ENCODE data around the gene FDXR. TPM values are rescaled to one million over a fixed set of nuclear protein-coding genes. Genes with fewer than 3 reads are reported as not detected.

The FDXR gene
- polyA plus RNA-seq, 2 of the 4 experiments (the other 2 are of a cell fraction) = 32.5 to 43.3 TPM

GRCh38 chr17:74863420-74864296 lies 9.1 kb downstream of the FDXR start:
- 87% methylated on average over 25 of the region's 25 CpGs for WGBS (ENCODE audit: missing lambda C conversion rate)
- no peak overlapping the region for H3K4me3 ChIP-seq
- CTCF ChIA-PET = interaction anchor here (0.6 to 42.4 kb wide), 24 partner anchors 6 to 567 kb away, joined by 3 to 1302 read pairs (median 6); partner anchors contain the start of genes FDXR, GRIN2C, NAT9 and RAB37

GRCh38 chr17:74862919-74863318 lies 9.9 kb downstream of the FDXR start:
- ATAC-seq (no peak), FAIRE-seq (no peak), DNase-seq (ENCODE audit: low read depth in 1 of 2, low spot score in 1 of 2) (no peak)
- H3K4me3 ChIP-seq = no peak overlapping the region
- no peak overlapping the region for H3K27ac ChIP-seq
- peaks cover 40% of the 10 kb centered on the region for H3K4me1 ChIP-seq
- no peak for TF ChIP-seq RNF2 (IDR thresholded peaks at IDR 0.05; ENCODE audit: borderline replicate concordance, low read depth)
- no peak for TF ChIP-seq FOXS1 (CRISPR knock-in tag; IDR thresholded peaks at IDR 0.05)
- no peak for TF ChIP-seq ZNF302 (CRISPR knock-in tag; IDR thresholded peaks at IDR 0.05)
- no peak for TF ChIP-seq BHLHE40 (IDR thresholded peaks at IDR 0.05; ENCODE audit: low read depth, low read length)
- TF ChIP-seq NR3C1 (IDR thresholded peaks at IDR 0.05) = no peak
- TF ChIP-seq KDM1A (IDR thresholded peaks at IDR 0.05; ENCODE audit: low read depth) = no peak
- POLR2A ChIA-PET = interaction anchor here (0.8 to 4.9 kb wide), 6 partner anchors 8 to 125 kb away, joined by 3 to 43 read pairs (median 6); partner anchors contain the start of genes FDXR and NAT9
- H3K4me2 ChIP-seq = 0 out of 3 replicates have a peak overlapping the region, but pooled peaks have one; percentile 2
- peaks cover 5% of the 10 kb centered on the region; the same call in 2 of the 3 replicates for H3K9me3 ChIP-seq
- WGBS (ENCODE audit: missing lambda C conversion rate) = 72% methylated on average over 6 of the region's 6 CpGs
- CTCF ChIA-PET = interaction anchor here (0.6 to 42.4 kb wide), 27 partner anchors 7 to 566 kb away, joined by 3 to 1302 read pairs (median 6); partner anchors contain the start of genes FDXR, GRIN2C, NAT9 and OTOP2

More at GRCh38 chr17:74863420-74864296, 9.1 kb downstream of the FDXR start:
- DNase-seq (ENCODE audit: low read depth in 1 of 2, low spot score in 1 of 2) = peak in 1 of 2 experiments; percentile 40
- Histone ChIP-seq H3K4me1 (peaks cover 40% of the 10 kb centered on the region), H3K4me2 (0 out of 3 replicates have a peak overlapping the region, but pooled peaks have one; percentile 2), H3K9me3 (peaks cover 5% of the 10 kb centered on the region; the same call in 2 of the 3 replicates), H3K27ac (no peak overlapping the region)
- TF ChIP-seq CBX8 (IDR thresholded peaks at IDR 0.05) (no peak), HMGXB4 (CRISPR knock-in tag; IDR thresholded peaks at IDR 0.05; ENCODE audit: borderline replicate concordance) (no peak), CHD2 (IDR thresholded peaks at IDR 0.05; ENCODE audit: low read length, partially characterized antibody) (no peak), SREBF2 (IDR thresholded peaks at IDR 0.05) (no peak), JUNB (IDR thresholded peaks at IDR 0.05) (no peak), MAFK (IDR thresholded peaks at IDR 0.05; ENCODE audit: partially characterized antibody) (no peak), KDM5A (IDR thresholded peaks at IDR 0.05) (no peak), MYC (IDR thresholded peaks at IDR 0.05; ENCODE audit: borderline replicate concordance, low read length) (no peak), RARB (CRISPR knock-in tag; IDR thresholded peaks at IDR 0.05) (no peak), NFE2L2 (conservative IDR thresholded peaks at IDR 0.05; ENCODE audit: low read length) (no peak), TP53 (CRISPR knock-in tag; IDR thresholded peaks at IDR 0.05) (no peak), CBX2 (IDR thresholded peaks at IDR 0.05; ENCODE audit: borderline replicate concordance, low read depth) (no peak), FOSL2 (IDR thresholded peaks at IDR 0.05) (no peak), FOSL2 (CRISPR knock-in tag; IDR thresholded peaks at IDR 0.05) (no peak; the same call in 1 of the 2 replicates), EHMT2 (IDR thresholded peaks at IDR 0.05; ENCODE audit: low read depth) (no peak), RNF2 (IDR thresholded peaks at IDR 0.05; ENCODE audit: borderline replicate concordance, low read depth) (no peak), ZNF302 (CRISPR knock-in tag; IDR thresholded peaks at IDR 0.05) (no peak), ZFP36 (IDR thresholded peaks at IDR 0.05; ENCODE audit: borderline replicate concordance, partially characterized antibody) (no peak)
- TF ChIP-seq, protein P1, sequence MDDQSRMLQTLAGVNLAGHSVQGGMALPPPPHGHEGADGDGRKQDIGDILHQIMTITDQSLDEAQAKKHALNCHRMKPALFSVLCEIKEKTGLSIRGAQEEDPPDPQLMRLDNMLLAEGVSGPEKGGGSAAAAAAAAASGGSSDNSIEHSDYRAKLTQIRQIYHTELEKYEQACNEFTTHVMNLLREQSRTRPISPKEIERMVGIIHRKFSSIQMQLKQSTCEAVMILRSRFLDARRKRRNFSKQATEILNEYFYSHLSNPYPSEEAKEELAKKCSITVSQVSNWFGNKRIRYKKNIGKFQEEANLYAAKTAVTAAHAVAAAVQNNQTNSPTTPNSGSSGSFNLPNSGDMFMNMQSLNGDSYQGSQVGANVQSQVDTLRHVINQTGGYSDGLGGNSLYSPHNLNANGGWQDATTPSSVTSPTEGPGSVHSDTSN (IDR thresholded peaks at IDR 0.05) = no peak
- TF ChIP-seq, protein P2, sequence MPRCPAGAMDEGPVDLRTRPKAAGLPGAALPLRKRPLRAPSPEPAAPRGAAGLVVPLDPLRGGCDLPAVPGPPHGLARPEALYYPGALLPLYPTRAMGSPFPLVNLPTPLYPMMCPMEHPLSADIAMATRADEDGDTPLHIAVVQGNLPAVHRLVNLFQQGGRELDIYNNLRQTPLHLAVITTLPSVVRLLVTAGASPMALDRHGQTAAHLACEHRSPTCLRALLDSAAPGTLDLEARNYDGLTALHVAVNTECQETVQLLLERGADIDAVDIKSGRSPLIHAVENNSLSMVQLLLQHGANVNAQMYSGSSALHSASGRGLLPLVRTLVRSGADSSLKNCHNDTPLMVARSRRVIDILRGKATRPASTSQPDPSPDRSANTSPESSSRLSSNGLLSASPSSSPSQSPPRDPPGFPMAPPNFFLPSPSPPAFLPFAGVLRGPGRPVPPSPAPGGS (IDR thresholded peaks at IDR 0.05) = no peak
- POLR2A ChIA-PET = interaction anchor here (4.9 kb wide), 1 partner anchor 9 kb away, joined by 43 read pairs; the partner anchor contains the start of gene FDXR
- FAIRE-seq = no peak
- no peak for ATAC-seq
